Right lobe of liver (tissue), 6 donors: ENCODE results near the gene VEGFA. TPM values are rescaled to one million over a fixed set of nuclear protein-coding genes. Genes with fewer than 3 reads are reported as not detected.

Experiments
- ATAC-seq, 4 donors: fragments of 200-7000 bp; cut with Tn5 transposase; one replicate each; pipeline ENCODE4 v1.9.1; 2020; ENCODE audit warnings: mild to moderate bottlenecking in 4 of 4, moderate library complexity in 4 of 4
- DNase-seq, 3 donors: peaks; one replicate each; pipeline ENCODE4 v3.0.0-alpha.2; 2020
- H3K27ac ChIP-seq, 3 donors: fragments of 200-600 bp; one replicate each; pipeline ENCODE4 v1.8.0; 2022
- H3K27me3 ChIP-seq, 2 donors: fragments of 200-600 bp; one replicate each; pipeline ENCODE4 v1.8.0; 2022
- H3K36me3 ChIP-seq, 4 donors: fragments of 200-600 bp; sonication (generic) in 1 of 4; one replicate each; pipeline versions ENCODE4 v1.5.1 to v1.8.0; 2017 to 2022; ENCODE audit warnings: control low read depth in 1 of 4
- H3K4me1 ChIP-seq, 4 donors: fragments of 200-600 bp; sonication (generic) in 1 of 4; one replicate each; pipeline versions ENCODE4 v1.5.1 to v1.8.0; 2017 to 2022; ENCODE audit warnings: control low read depth in 1 of 4
- H3K4me3 ChIP-seq, 3 donors: fragments of 200-600 bp; one replicate each; pipeline ENCODE4 v1.8.0; 2022
- H3K9me3 ChIP-seq, 4 donors: fragments of 200-600 bp; sonication (generic) in 1 of 4; one replicate each; pipeline versions ENCODE4 v1.5.1 to v1.8.0; 2017 to 2022; ENCODE audit warnings: control low read depth in 1 of 4
- POLR2A ChIP-seq: fragments of 450-650 bp; IDR thresholded peaks from one replicate; pipeline ENCODE4 v1.6.1; 2017; ENCODE audit warnings: antibody characterized with exemption, mild to moderate bottlenecking
- whole genome bisulfite sequencing: methylation state at CpG from one replicate; pipeline ENCODE4 v1.1.6; 2018; ENCODE audit warnings: low coverage, low lambda C conversion rate; ENCODE audit not compliant: insufficient coverage; ENCODE audit errors: missing lambda C conversion rate; 5-methylcytosine and 5-hydroxymethylcytosine counted together
- intact Hi-C, 2 donors: fragments of 100-400 bp; cut with DNase I; formaldehyde crosslinking; loops; one replicate each; pipeline versions ENCODE4 v1.11.2 to v1.14.1; 2022
- total RNA-seq, 6 experiments: library from RNA; depleted of rRNA in 2 of 6; stranded (reverse); fragments of >200 nt in 2 of 6; fragmentation: NEBNext Ultra II Directional in 3 of 6; extraction: Animal tissue kit (Norgen Biotek cat#: 25700) in 3 of 6; gene quantifications; one replicate each; pipeline versions ENCODE4 v1.1.0 to v1.2.4, GENCODE V29; 2016 to 2023
- TF ChIP-seq, protein P1 (sequence below), 4 donors: fragments of 200-600 bp in 3 of 4; fragments of 450-650 bp in 1 of 4; IDR thresholded peaks; one replicate each; pipeline versions ENCODE4 v1.5.1 to v1.8.0; 2016 to 2022; ENCODE audit warnings: antibody characterized with exemption in 4 of 4, mild to moderate bottlenecking in 2 of 4
- donor health status: DM: no; HTN: yes; CAD: no.
- donor health status: DM: no; HTN: no; CAD: no.
- donor health status: DM: no; HTN: no; CAD: no.
- donor health status: DM: no; HTN: yes; CAD: no.
- donor health status: DM: no; HTN: yes; CAD: no.

The VEGFA gene
- total RNA-seq, 6 experiments from 2014 or later = 91.3 to 571 (median 132) TPM

- Histone ChIP-seq H3K36me3 (no peaks in the 10 kb centered on the region), H3K4me1 (peaks cover 0 to 62% (median 25%) of the 10 kb centered on the region in 4 donors), H3K27ac (peak overlapping the region in 1 of 3 donors; percentile 18), H3K27me3 (no peaks in the 10 kb centered on the region), H3K4me3 (no peak overlapping the region), H3K9me3 (no peaks in the 10 kb centered on the region)
- TF ChIP-seq POLR2A = no peak
- TF ChIP-seq, protein P1, sequence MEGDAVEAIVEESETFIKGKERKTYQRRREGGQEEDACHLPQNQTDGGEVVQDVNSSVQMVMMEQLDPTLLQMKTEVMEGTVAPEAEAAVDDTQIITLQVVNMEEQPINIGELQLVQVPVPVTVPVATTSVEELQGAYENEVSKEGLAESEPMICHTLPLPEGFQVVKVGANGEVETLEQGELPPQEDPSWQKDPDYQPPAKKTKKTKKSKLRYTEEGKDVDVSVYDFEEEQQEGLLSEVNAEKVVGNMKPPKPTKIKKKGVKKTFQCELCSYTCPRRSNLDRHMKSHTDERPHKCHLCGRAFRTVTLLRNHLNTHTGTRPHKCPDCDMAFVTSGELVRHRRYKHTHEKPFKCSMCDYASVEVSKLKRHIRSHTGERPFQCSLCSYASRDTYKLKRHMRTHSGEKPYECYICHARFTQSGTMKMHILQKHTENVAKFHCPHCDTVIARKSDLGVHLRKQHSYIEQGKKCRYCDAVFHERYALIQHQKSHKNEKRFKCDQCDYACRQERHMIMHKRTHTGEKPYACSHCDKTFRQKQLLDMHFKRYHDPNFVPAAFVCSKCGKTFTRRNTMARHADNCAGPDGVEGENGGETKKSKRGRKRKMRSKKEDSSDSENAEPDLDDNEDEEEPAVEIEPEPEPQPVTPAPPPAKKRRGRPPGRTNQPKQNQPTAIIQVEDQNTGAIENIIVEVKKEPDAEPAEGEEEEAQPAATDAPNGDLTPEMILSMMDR (IDR thresholded peaks at IDR 0.05) = no peak
- DNase-seq = no peak
- no peak for ATAC-seq
- intact Hi-C loops = no loop called here
- 17% methylated on average over 2 of the region's 3 CpGs for WGBS
Observed at GRCh38 chr6:43800298-43800623, 30.2 kb downstream of the VEGFA start.

DNA sequence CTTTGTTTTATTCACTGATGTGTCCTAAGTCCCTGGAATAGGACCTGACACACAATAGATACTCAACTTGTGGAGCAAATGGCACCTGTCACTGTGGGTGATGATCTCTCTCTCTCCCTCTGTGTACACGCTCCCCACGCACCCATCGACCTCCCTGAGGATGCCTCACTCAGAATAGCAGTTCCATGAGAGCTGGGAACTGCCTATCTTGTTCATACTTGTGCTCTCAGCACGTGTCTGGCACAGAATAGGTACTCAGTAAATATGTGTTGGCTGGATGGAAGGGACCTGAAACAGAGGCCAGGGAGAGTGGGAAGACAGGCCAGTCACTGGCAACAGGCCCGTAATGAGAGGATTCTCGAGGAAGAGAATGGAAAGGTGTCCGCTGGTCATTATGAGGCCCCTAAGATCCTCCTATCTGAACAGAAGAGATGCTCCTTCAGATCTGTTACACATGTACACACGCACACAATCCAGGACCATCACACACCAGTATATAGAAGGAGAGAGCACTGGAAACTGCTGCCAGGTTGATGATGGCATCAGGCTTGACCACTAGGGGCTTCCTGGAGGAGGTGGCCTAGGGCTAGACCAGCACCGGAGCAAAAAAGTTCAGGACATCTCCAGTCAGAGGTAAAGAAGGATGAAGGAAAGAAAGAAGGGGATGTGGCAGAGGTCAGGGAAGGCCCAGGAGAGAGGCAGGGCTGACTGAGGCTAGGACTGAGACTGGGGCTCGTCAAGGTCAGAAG, 30.9 kb downstream of the VEGFA start:
- intact Hi-C loops = no loop called here
- Histone ChIP-seq H3K27me3 (no peaks in the 10 kb centered on the region), H3K4me1 (peaks cover 0 to 69% (median 29%) of the 10 kb centered on the region in 4 donors), H3K9me3 (no peaks in the 10 kb centered on the region), H3K27ac (peak overlapping the region; percentile 33 to 92 (median 89)), H3K36me3 (no peaks in the 10 kb centered on the region), H3K4me3 (no peak overlapping the region)
- TF ChIP-seq, protein P1 (IDR thresholded peaks at IDR 0.05) = no peak
- TF ChIP-seq POLR2A = no peak
- DNase-seq (no peak), ATAC-seq (no peak)
- WGBS = 58% methylated on average over 8 of the region's 10 CpGs

DNA sequence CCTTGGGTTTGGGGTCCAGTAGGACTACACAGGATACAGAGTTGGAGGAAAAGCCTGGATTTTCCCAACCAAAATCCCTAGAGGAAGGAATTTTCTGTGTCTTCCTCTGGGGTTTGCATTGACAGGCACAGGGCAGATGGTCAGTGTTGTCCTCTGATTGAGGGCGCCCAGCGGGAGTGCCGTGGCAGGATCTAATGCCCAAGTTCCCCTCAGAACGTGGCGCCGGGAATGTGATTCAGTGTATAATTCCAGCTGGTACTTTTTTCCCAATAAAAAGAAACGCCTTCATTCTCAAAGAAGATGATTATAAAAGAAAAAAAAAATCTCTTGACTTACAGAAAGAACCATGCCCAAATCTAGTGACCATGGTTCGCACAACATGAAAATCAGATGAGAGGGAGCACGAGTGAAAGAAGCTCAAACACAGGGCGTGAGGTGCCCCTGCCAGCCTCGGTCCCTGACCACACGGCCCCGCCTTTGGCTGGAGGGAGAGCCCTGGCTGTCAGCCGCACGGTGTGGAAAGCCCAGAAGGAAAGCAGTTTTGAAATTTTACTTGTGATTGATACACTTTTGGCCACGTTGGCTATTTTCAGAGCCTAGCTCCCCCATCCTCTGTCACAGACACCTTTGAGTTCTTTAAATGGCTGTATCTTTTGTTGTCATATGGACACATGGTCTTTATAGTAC, 31.6 kb downstream of the VEGFA start:
- intact Hi-C loops = no loop called here
- peak overlapping the region; percentile 33 to 92 (median 89) for H3K27ac ChIP-seq
- H3K4me3 ChIP-seq = no peak overlapping the region
- no peaks in the 10 kb centered on the region for H3K36me3 ChIP-seq
- no peaks in the 10 kb centered on the region for H3K27me3 ChIP-seq
- peak; percentile 83 to 89 (median 89) for DNase-seq
- no peak for TF ChIP-seq POLR2A
- TF ChIP-seq, protein P1 (IDR thresholded peaks at IDR 0.05) = no peak
- H3K4me1 ChIP-seq = peaks cover 0 to 74% (median 31%) of the 10 kb centered on the region in 4 donors
- 20% methylated on average over 15 of the region's 16 CpGs for WGBS
- peak; percentile 22 to 54 (median 48) for ATAC-seq
- no peaks in the 10 kb centered on the region for H3K9me3 ChIP-seq

DNA sequence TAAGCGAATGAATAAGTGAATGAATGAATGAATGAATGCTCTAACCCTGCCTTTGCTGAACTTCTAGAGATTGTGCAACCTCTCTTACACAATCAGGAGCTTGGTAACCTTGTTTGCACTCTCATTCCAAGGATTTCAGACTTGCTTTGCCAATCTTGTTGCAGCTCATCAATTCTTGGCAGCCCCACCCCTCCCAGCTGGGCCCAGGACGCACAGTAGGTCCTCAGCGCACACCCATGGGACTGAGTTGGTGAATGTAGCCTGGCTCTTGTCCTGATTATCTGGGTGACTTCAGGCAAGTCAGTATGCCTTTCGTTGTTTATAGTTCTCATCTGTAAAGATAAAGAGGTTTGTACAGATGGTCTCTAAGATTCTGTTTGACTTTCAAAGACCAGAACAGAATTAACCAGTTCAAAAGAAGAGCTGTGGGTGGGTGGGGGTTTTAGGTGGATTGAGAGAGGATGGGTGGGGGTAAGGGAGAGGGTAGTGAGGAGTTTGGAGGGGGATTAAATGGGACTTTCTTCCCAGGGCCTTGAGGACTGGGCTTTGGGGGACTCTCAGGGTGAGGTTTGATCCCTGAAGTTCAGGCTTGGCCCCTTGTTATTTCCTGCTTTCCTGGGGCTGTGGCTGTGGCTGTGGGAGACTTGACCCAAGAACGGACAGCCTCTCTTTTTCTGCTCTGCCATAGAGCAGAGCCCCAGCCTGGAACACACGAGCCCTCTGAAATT, 33.2 kb downstream of the VEGFA start:
- Histone ChIP-seq H3K9me3 (no peaks in the 10 kb centered on the region), H3K27me3 (no peaks in the 10 kb centered on the region), H3K4me1 (peaks cover 0 to 87% (median 38%) of the 10 kb centered on the region in 4 donors), H3K27ac (peak overlapping the region; percentile 84 to 92 (median 89)), H3K4me3 (no peak overlapping the region), H3K36me3 (no peaks in the 10 kb centered on the region)
- intact Hi-C loops = no loop called here
- no peak for TF ChIP-seq POLR2A
- TF ChIP-seq, protein P1 (IDR thresholded peaks at IDR 0.05) = no peak
- no peak for ATAC-seq
- WGBS = 26% methylated on average over 4 of the region's 6 CpGs
- no peak for DNase-seq
